Testis (tissue), 3 donors: ENCODE data around the gene PRR7. TPM values are rescaled to one million over a fixed set of nuclear protein-coding genes. Genes with fewer than 3 reads are reported as not detected.

Experiments used
- DNase-seq: peaks from one replicate; pipeline ENCODE4 v3.0.0-alpha.2; 2019
- H3K27ac ChIP-seq, 2 donors: fragments of 200-600 bp; sonication (generic); one replicate each; pipeline ENCODE4 v1.5.1; 2019
- H3K27me3 ChIP-seq: fragments of 200-600 bp; sonication (generic); one replicate; pipeline ENCODE4 v1.5.1; 2019
- H3K36me3 ChIP-seq: fragments of 200-600 bp; sonication (generic); one replicate; pipeline ENCODE4 v1.5.1; 2017; ENCODE audit warnings: low read depth; ENCODE audit errors: missing control alignments
- H3K4me1 ChIP-seq: fragments of 200-600 bp; sonication (generic); one replicate; pipeline ENCODE4 v1.5.1; 2019
- H3K4me3 ChIP-seq, 2 donors: fragments of 200-600 bp; sonication (generic); one replicate each; pipeline ENCODE4 v1.5.1; 2017 to 2019
- H3K9me3 ChIP-seq: fragments of 200-600 bp; sonication (generic); one replicate; pipeline ENCODE4 v1.5.1; 2017
- POLR2A ChIP-seq: fragments of 450-650 bp; IDR thresholded peaks from one replicate; pipeline ENCODE4 v1.6.1; 2017; ENCODE audit warnings: antibody characterized with exemption, mild to moderate bottlenecking, moderate library complexity
- WGBS, 2 donors: methylation state at CpG; one replicate each; pipeline ENCODE4 v1.1.5; 2018; 5-methylcytosine and 5-hydroxymethylcytosine counted together
- intact Hi-C: fragments of 100-400 bp; cut with DNase I; formaldehyde crosslinking; loops from one replicate; pipeline ENCODE4 v1.15.1; 2023; ENCODE audit warnings: low total_unique reads
- polyA plus RNA-seq: library from polyadenylated mRNA; stranded (reverse); fragments of 350-450 nt; fragmentation: Illumina TruSeq; extraction: RNeasy Lipid Tissue Mini Kit (QIAGEN cat#74804); gene quantifications from one replicate; pipeline ENCODE4 v1.2.3, GENCODE V29; 2014; ENCODE audit warnings: low read depth, low replicate concordance; ENCODE audit not compliant: insufficient read depth
- total RNA-seq, 2 donors: library from RNA; depleted of rRNA; stranded (reverse); fragments of >200 nt; gene quantifications; one replicate each; pipeline ENCODE4 v1.2.3, GENCODE V29; 2016
- TF ChIP-seq, protein P1 (sequence below), 3 experiments: fragments of 450-650 bp in 2 of 3; fragments of 200-600 bp in 1 of 3; sonication (generic) in 1 of 3; IDR thresholded peaks; one replicate each; pipeline ENCODE4 v1.5.1; 2016 to 2019; ENCODE audit warnings: antibody characterized with exemption in 3 of 3, mild to moderate bottlenecking in 2 of 3, moderate library complexity in 1 of 3

The PRR7 gene
- total and polyA plus RNA-seq, 3 donors from 2014 or later = 2.8 to 23.2 (median 19.9) TPM

DNA sequence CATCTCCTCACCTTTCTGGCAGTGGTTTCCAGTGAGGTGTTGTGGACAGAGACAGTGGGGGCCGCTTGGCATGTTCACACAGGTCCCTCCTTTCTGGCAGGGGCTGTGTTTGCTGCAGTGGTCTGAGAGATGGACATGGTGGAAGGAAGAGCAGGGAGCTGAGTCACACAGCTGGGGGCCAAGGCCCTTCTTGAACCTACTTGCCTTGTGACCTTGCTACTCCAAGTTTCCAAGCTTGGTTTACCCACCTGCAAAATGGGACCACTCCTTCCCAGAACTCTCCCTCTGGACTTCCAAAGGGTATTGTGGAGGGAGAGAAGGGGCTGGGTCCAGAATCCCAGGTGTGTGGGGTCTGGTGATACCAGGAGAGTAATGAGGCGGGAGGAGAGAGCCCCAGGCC is 41.3 kb upstream of the PRR7 start:
- no peaks in the 10 kb centered on the region for H3K9me3 ChIP-seq
- no peak for DNase-seq
- no peaks in the 10 kb centered on the region for H3K36me3 ChIP-seq
- H3K4me1 ChIP-seq = peaks cover 21% of the 10 kb centered on the region
- 83 to 97% methylated on average over 1 to 2 of the region's 2 CpGs for WGBS, 2 donors
- H3K27ac ChIP-seq = no peak overlapping the region
- TF ChIP-seq, protein P1, sequence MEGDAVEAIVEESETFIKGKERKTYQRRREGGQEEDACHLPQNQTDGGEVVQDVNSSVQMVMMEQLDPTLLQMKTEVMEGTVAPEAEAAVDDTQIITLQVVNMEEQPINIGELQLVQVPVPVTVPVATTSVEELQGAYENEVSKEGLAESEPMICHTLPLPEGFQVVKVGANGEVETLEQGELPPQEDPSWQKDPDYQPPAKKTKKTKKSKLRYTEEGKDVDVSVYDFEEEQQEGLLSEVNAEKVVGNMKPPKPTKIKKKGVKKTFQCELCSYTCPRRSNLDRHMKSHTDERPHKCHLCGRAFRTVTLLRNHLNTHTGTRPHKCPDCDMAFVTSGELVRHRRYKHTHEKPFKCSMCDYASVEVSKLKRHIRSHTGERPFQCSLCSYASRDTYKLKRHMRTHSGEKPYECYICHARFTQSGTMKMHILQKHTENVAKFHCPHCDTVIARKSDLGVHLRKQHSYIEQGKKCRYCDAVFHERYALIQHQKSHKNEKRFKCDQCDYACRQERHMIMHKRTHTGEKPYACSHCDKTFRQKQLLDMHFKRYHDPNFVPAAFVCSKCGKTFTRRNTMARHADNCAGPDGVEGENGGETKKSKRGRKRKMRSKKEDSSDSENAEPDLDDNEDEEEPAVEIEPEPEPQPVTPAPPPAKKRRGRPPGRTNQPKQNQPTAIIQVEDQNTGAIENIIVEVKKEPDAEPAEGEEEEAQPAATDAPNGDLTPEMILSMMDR (IDR thresholded peaks at IDR 0.05) = no peak
- no peak for TF ChIP-seq POLR2A
- no peaks in the 10 kb centered on the region for H3K27me3 ChIP-seq
- H3K4me3 ChIP-seq = no peak overlapping the region
- intact Hi-C loops = no loop called here

DNA sequence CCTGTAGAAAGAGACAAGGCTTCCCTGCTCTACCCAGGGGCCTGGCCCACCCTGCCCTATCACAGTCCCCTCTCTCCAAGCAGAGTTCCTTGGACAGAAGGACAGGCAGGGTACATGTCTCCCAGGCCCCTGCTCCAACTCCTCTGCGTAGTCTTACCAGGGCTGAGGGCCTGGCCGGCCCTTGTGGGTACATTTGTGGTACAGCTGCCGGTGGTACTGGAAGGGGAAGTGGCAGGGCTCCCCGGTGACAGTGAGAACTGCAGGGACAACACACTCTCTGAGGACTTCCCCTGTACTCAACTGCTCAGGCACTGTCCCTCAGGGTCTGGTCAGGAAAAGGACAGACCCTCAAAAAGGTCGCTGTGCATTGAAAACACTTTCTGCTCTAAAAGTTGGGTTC is 40.8 kb upstream of the PRR7 start:
- Histone ChIP-seq H3K27me3 (no peaks in the 10 kb centered on the region), H3K4me1 (peaks cover 21% of the 10 kb centered on the region), H3K4me3 (no peak overlapping the region), H3K36me3 (no peaks in the 10 kb centered on the region), H3K9me3 (no peaks in the 10 kb centered on the region), H3K27ac (no peak overlapping the region)
- 60 to 85% methylated on average over 4 to 5 of the region's 5 CpGs for WGBS, 2 donors
- intact Hi-C loops = no loop called here
- TF ChIP-seq, protein P1 (IDR thresholded peaks at IDR 0.05) = no peak
- no peak for TF ChIP-seq POLR2A
- no peak for DNase-seq

DNA sequence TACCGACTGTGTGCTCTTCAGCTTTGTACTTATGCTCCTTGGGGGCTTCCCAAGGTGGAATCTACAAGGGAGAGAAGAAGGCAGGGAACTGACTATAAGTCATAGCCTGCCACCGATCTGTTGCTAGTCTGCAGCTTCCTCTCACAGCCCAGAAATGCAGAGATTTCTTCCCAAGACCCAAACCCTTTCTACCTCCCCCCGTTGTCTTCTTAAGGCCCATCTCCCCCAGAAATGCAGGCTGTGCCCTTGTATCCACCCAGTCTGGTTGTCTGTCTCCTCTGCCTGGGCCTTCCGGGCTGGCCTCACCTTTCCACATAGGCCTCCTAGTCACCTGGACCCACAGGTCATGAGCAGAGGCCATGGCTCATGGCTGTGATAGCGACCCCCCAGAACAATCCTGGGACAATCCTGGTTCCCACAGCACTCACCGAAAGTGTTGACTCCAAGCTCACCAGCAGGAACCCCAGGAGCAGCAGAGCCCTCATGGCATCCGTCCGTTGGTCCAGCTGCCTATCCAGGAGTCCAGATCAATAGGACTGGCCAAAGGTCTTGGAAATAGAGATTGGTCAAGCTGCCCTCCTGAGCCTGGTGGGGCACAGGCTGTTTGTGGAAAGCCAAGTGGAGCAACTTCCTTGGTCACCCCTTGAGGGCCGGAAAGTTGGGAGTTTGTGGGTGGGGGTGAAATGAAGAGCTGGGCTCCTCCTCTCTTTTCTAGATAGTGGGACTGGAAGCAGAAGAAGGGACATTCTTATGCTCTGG is 37.4 kb upstream of the PRR7 start, which contains the start of gene F12:
F12 (minus strand) TSS at position 522 of the 759 bp plus-strand sequence; CDS start at position 485, 37 bp downstream.
- no peak for DNase-seq
- intact Hi-C loops = no loop called here
- Histone ChIP-seq H3K36me3 (no peaks in the 10 kb centered on the region), H3K27ac (no peak within 1 kb of the TSS), H3K9me3 (no peaks in the 10 kb centered on the region), H3K27me3 (no peaks in the 10 kb centered on the region), H3K4me1 (peaks cover 4% of the 10 kb centered on the region), H3K4me3 (no peak within 1 kb of the TSS)
- TF ChIP-seq, protein P1 (IDR thresholded peaks at IDR 0.05) = no peak
- no peak for TF ChIP-seq POLR2A
- 88 to 95% methylated on average over 8 to 9 of the region's 9 CpGs for WGBS, 2 donors

DNA sequence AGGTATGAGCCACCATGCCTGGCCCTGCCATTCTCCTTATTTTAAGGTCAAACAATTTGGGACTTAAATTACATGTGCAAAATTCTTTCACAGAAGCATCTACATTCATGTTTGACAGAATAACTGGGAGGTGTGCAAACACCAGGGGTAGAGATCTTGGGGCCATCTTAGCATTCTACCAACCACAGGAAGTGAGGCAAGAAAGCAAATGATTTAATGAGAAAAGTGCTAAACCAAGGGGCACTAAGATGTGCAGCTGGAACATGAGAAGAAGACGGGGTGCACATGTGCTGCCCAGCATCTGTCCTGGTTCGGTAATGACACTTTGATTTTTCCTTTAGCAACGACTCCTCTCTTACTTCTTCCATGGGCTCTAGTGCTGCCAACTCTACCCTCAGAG is 36.0 kb upstream of the PRR7 start:
- Histone ChIP-seq H3K27me3 (no peaks in the 10 kb centered on the region), H3K9me3 (no peaks in the 10 kb centered on the region), H3K4me3 (no peak overlapping the region), H3K36me3 (no peaks in the 10 kb centered on the region), H3K4me1 (no peaks in the 10 kb centered on the region), H3K27ac (no peak overlapping the region)
- DNase-seq = no peak
- intact Hi-C loops = no loop called here
- TF ChIP-seq, protein P1 (IDR thresholded peaks at IDR 0.05) = no peak
- TF ChIP-seq POLR2A = no peak
- whole genome bisulfite sequencing, 2 donors = 86 to 89% methylated on average over 3 of the region's 3 CpGs
